Esophagus squamous epithelium (tissue), 5 donors: Measurements from ENCODE around the gene CCDC28B. TPM values are rescaled to one million over a fixed set of nuclear protein-coding genes. Genes with fewer than 3 reads are reported as not detected.
A peak's percentile ranks its signal among the peaks of the same experiment; 100 is the strongest.
"Not testable (repeated sequence)": the region's sequence is repeated elsewhere in the genome, so short reads cannot be mapped to it uniquely, and the experiment has no call there.

ENCODE experiments used
- DNase-seq: peaks from one replicate; lab custom pipeline; 2025; lab: John Stamatoyannopoulos, UW
- H3K27ac ChIP-seq, 4 donors: fragments of 200-600 bp; sonication (generic); one replicate each; pipeline ENCODE4 v1.5.1; 2016 to 2019; ENCODE audit warnings: mild to moderate bottlenecking in 1 of 4
- H3K27me3 ChIP-seq, 4 donors: fragments of 200-600 bp; sonication (generic); 1 replicate in 3 of 4; 2 replicates in 1 of 4; pipeline versions ENCODE4 v1.5.1 to v1.6.0; 2017 to 2021; ENCODE audit warnings: antibody characterized with exemption in 1 of 4
- H3K36me3 ChIP-seq, 3 donors: fragments of 200-600 bp; sonication (generic); one replicate each; pipeline ENCODE4 v1.5.1; 2016 to 2019
- H3K4me1 ChIP-seq, 3 donors: fragments of 200-600 bp; sonication (generic); one replicate each; pipeline ENCODE4 v1.5.1; 2017 to 2019
- H3K4me3 ChIP-seq, 4 donors: fragments of 200-600 bp; sonication (generic); 1 replicate in 3 of 4; 2 replicates in 1 of 4; pipeline ENCODE4 v1.5.1; 2016 to 2019; ENCODE audit warnings: mild to moderate bottlenecking in 2 of 4, moderate library complexity in 1 of 4
- H3K9me3 ChIP-seq, 3 donors: fragments of 200-600 bp; sonication (generic); one replicate each; pipeline ENCODE4 v1.5.1; 2016 to 2019
- CTCF ChIP-seq, 6 experiments: fragments of 450-650 bp in 4 of 6; fragments of 200-600 bp in 2 of 6; sonication (generic) in 2 of 6; IDR thresholded peaks; one replicate each; pipeline ENCODE4 v1.5.1; 2016 to 2019; ENCODE audit warnings: antibody characterized with exemption in 6 of 6, mild to moderate bottlenecking in 4 of 6, moderate library complexity in 4 of 6
- POLR2A ChIP-seq, 4 donors: fragments of 450-650 bp; IDR thresholded peaks; one replicate each; pipeline ENCODE4 v1.6.1; 2017; ENCODE audit warnings: antibody characterized with exemption in 4 of 4, mild to moderate bottlenecking in 4 of 4, moderate library complexity in 3 of 4
- WGBS, 2 donors: methylation state at CpG; one replicate each; pipeline ENCODE4 v1.1.5; 2018; 5-methylcytosine and 5-hydroxymethylcytosine counted together
- intact Hi-C: fragments of 100-400 bp; cut with DNase I; formaldehyde crosslinking; loops from one replicate; pipeline ENCODE4 v1.15.0; 2022
- total RNA-seq, 4 donors: library from RNA; depleted of rRNA; stranded (reverse); fragments of >200 nt; gene quantifications; one replicate each; pipeline ENCODE4 v1.1.0, GENCODE V29; 2016
- donor health status: DM: yes; HTN: yes; CAD: no.

CCDC28B gene
- total RNA-seq: 1 to 10 TPM in 3 of 4 donors, under 1 TPM in 1; 0.88 to 2.9 (median 1.6) TPM

GRCh38 chr1:32200226-32201010 is at the start of gene CCDC28B:
CCDC28B (plus strand) TSS chr1:32200595; CDS start chr1:32201936, 1,341 bp downstream.
- peak within 1 kb of the TSS; percentile 52 to 88 (median 63) for H3K4me3 ChIP-seq
- intact Hi-C loops: no loop called here
- no peak for DNase-seq

DNA sequence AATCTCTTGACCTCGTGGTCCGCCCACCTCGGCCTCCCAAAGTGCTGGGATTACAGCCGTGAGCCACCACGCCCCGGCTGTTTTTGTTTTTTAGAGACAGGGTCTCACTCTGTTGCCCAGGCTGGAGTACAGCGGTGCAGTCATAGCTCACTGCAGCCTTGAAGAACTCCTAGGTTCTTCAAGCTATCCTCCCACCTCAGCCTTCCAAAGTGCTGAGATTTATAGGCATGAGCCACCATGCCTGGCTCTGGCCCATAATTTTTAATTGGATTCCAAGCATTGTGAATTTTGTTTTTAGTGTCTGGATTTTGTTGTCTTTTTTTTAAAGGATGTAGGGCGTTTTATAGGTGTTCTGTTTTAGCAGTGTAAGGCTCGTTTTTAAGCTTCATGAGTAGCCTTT is 49.5 kb upstream of the CCDC28B start:
- 92 to 93% methylated on average over 9 of the region's 9 CpGs for WGBS, 2 donors
- H3K27me3 ChIP-seq: no peaks in the 10 kb centered on the region
- H3K36me3 ChIP-seq: peaks cover 0 to 42% (median 2%) of the 10 kb centered on the region in 3 donors
- H3K4me3 ChIP-seq: no peak overlapping the region
- H3K4me1 ChIP-seq: peaks cover 5 to 22% (median 6%) of the 10 kb centered on the region in 3 donors
- H3K9me3 ChIP-seq: peaks cover 0 to 9% (median 0%) of the 10 kb centered on the region in 3 donors
- no peak overlapping the region for H3K27ac ChIP-seq
- TF ChIP-seq POLR2A (IDR thresholded peaks at IDR 0.05): no peak
- TF ChIP-seq CTCF (IDR thresholded peaks at IDR 0.05): no peak
- intact Hi-C loops: no loop called here
- DNase-seq: no peak

More at GRCh38 chr1:32200226-32201010, at the start of gene CCDC28B:
- TF ChIP-seq POLR2A (IDR thresholded peaks at IDR 0.05): peak in 1 of 4 donors; percentile 5
- no peak for TF ChIP-seq CTCF (IDR thresholded peaks at IDR 0.05)
- H3K9me3 ChIP-seq: no peaks in the 10 kb centered on the region
- H3K27me3 ChIP-seq: no peaks in the 10 kb centered on the region
- peaks cover 7 to 51% (median 31%) of the 10 kb centered on the region in 3 donors for H3K4me1 ChIP-seq
- 0 to 2% methylated on average over 9 of the region's 34 CpGs for WGBS, 2 donors
- H3K27ac ChIP-seq: peak within 1 kb of the TSS; percentile 74 to 91 (median 85)
- peaks cover 10 to 31% (median 15%) of the 10 kb centered on the region in 3 donors for H3K36me3 ChIP-seq

- intact Hi-C loops: no loop called here
- no peak for DNase-seq
- H3K27ac ChIP-seq: no peak overlapping the region
- 52 to 54% methylated on average over 4 to 5 of the region's 5 CpGs for WGBS, 2 donors
- H3K9me3 ChIP-seq: peaks cover 0 to 9% (median 0%) of the 10 kb centered on the region in 3 donors
- TF ChIP-seq CTCF (IDR thresholded peaks at IDR 0.05) (no peak), POLR2A (IDR thresholded peaks at IDR 0.05) (no peak)
- peaks cover 0 to 47% (median 7%) of the 10 kb centered on the region in 3 donors for H3K36me3 ChIP-seq
- H3K27me3 ChIP-seq: no peaks in the 10 kb centered on the region
- no peak overlapping the region for H3K4me3 ChIP-seq
- peaks cover 5 to 22% (median 6%) of the 10 kb centered on the region in 3 donors for H3K4me1 ChIP-seq
Observed at GRCh38 chr1:32151319-32151787, 49.0 kb upstream of the CCDC28B start.

DNA sequence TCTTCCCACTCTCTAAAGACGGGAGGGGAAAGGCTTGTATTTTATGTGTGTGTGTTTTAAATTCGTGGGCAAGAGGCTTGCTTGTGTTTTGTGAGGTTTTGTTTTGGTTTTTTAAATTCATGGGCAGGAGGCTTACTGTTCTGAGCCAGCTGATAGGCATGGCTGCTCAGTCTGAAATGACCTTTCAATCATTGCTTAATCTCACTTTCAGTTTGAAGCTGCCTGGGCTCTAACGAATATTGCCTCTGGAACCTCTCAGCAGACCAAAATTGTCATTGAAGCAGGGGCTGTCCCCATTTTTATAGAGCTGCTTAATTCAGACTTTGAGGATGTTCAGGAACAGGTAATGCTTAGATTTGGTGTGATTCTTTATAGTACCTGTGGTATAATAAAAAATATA is 41.2 kb upstream of the CCDC28B start:
- H3K4me1 ChIP-seq: no peaks in the 10 kb centered on the region
- no peak for DNase-seq
- intact Hi-C loops: no loop called here
- TF ChIP-seq CTCF (IDR thresholded peaks at IDR 0.05) (no peak), POLR2A (IDR thresholded peaks at IDR 0.05) (no peak)
- H3K27ac ChIP-seq: no peak overlapping the region
- H3K4me3 ChIP-seq: no peak overlapping the region
- no peaks in the 10 kb centered on the region for H3K9me3 ChIP-seq
- H3K36me3 ChIP-seq: peaks cover 26 to 100% (median 55%) of the 10 kb centered on the region in 3 donors
- H3K27me3 ChIP-seq: no peaks in the 10 kb centered on the region
- WGBS, 2 donors: 62 to 85% methylated on average over 3 of the region's 3 CpGs

DNA sequence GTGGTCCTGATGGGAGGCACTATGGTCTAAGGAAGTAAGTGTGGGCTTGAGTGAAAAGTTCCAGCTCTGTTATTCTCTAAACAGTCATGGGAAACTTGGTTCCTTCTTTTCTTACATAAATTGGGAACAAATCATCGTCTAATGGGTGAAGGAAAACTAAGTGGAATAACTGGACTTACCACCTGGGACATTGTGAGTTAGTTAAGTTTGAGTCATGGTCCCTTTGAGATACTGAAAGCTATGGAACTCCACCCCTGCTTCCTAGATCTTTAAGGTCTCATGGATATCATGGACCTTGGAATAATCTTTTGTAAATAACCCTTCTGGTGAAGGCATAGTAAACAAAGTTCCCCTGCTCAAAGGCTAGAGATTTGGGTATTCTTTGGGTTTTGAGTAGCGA is 37.0 kb upstream of the CCDC28B start:
- Histone ChIP-seq H3K9me3 (no peaks in the 10 kb centered on the region), H3K4me1 (no peaks in the 10 kb centered on the region), H3K27me3 (no peaks in the 10 kb centered on the region), H3K27ac (peak overlapping the region in 3 of 4 donors; percentile 39 to 60 (median 54)), H3K4me3 (no peak overlapping the region), H3K36me3 (peaks cover 22 to 100% (median 52%) of the 10 kb centered on the region in 3 donors)
- intact Hi-C loops: no loop called here
- WGBS, 2 donors: 66 to 69% methylated on average over 2 of the region's 2 CpGs
- no peak for DNase-seq
- TF ChIP-seq CTCF (IDR thresholded peaks at IDR 0.05) (no peak), POLR2A (IDR thresholded peaks at IDR 0.05) (no peak)

DNA sequence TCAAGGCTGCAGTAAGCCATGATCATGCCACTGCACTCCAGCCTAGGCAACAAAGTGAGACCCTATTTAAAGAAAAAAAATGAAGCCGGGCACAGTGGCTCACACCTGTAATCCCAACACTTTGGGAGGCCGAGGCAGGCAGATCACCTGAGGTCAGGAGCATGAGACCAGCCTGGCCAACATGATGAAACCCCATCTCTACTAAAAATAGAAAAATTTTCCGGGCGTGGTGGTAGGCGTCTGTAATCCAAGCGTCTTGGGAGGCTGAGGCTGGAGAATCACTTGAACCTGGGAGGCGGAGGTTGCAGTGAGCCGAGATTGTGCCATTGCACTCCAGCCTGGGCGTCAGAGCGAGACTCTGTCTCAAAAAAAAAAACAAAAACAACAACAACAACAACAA is 34.8 kb upstream of the CCDC28B start:
- H3K4me1 ChIP-seq, H3K27ac ChIP-seq, H3K27me3 ChIP-seq, H3K4me3 ChIP-seq, intact Hi-C loops, H3K9me3 ChIP-seq, DNase-seq: not testable (repeated sequence)
- peaks cover 22 to 100% (median 44%) of the 10 kb centered on the region in 3 donors for H3K36me3 ChIP-seq
- whole genome bisulfite sequencing, 2 donors: 88 to 98% methylated on average over 9 to 10 of the region's 10 CpGs
